SK-N-DZ (cell line): ENCODE measurements around the gene KCNK4. TPM values are rescaled to one million over a fixed set of nuclear protein-coding genes. Genes with fewer than 3 reads are reported as not detected.
"Not testable (repeated sequence)": the region's sequence is repeated elsewhere in the genome, so short reads cannot be mapped to it uniquely, and the experiment has no call there.

Experiments
- DNase-seq: peaks from one replicate; pipeline ENCODE4 v3.0.0-alpha.2; 2015; ENCODE audit warnings: low spot score
- polyA plus RNA-seq, 2 experiments: library from polyadenylated mRNA; depleted of rRNA; stranded (reverse); fragments of >200 nt; gene quantifications; 2 replicates each; pipeline ENCODE4 v1.2.3, GENCODE V29; 2014

KCNK4 gene
- polyA plus RNA-seq (2014; cell fraction: cytosol; rRNA removed), result not detected in 2 replicates
- 0.91 and 1.3 TPM in 2 replicates for polyA plus RNA-seq (2014; cell fraction: nucleus; rRNA removed)

- no peak for DNase-seq
Observed at GRCh38 chr11:64291262-64291751, at the start of gene KCNK4. KCNK4 (plus strand) TSS chr11:64291302; CDS start chr11:64293019, 1,717 bp downstream.

- DNase-seq, result peak; percentile 69
Observed at GRCh38 chr11:64241491-64242374, 49.4 kb upstream of the KCNK4 start.

DNA sequence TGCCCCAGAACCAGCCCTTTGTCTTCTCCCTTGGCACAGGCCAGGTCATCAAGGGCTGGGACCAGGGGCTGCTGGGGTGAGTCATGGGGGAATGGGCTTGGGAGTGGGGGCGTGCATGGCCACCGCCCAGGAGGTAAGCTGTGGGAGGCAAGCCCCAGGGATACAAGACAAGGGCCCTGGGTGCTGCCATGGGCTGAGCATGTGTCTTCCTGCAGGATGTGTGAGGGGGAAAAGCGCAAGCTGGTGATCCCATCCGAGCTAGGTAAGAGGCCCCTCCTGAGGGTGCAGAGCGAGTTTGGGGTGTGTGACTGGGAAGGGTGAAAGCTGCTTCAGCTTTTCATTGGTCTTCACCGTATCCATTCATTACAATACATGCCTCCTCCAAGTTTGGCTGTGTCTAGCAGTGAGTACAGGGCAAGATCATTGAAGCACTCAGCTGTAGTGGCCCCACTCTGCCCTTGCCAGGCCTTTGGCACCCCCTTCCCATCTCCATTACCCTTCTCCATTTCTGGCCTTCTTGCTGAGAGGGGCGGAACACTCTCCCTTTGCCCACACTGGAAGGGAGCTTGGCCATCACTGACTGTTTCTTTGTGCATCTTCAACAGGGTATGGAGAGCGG, 47.8 kb upstream of the KCNK4 start:
- DNase-seq, result no peak

DNA sequence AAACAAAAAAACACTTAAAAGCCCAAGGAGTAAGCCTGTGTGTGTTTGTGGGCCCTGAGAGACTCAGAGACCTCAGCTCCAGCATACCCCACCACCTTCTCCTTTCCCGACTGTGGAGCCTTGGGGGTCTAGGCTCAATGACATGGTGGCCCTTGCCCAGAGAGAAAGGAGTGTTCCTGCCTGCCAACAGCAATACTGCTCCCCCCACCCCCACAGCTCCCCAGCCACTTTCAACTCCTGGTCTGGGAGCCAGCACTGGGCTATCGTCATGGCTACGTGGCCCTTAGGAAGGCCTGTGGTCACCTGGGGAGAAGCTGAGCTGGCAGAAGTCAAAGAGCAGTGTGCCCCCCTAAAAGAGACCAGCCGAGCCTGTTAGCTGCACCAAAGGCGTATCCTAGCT, 47.0 kb upstream of the KCNK4 start:
- no peak for DNase-seq

DNA sequence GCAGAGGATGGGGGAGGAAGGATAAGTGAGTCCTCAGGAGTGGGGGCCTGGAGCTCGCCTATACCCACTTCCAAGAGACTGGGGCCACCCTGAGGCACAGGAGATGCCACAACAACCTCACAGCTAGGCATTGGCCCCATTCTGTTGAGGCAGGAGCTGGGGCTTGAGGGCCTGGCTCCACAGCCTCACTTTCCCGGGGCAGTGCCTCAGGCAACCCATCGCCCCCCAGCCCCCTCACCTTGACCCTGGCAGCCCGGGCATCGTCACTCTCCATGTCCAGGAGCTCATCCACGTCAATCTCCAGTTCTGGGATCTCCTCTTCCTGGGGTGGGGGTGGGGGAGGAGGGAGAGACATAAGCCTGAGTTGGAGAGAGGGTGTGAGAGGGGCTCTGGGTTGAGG, 46.1 kb upstream of the KCNK4 start:
- DNase-seq, result no peak

DNA sequence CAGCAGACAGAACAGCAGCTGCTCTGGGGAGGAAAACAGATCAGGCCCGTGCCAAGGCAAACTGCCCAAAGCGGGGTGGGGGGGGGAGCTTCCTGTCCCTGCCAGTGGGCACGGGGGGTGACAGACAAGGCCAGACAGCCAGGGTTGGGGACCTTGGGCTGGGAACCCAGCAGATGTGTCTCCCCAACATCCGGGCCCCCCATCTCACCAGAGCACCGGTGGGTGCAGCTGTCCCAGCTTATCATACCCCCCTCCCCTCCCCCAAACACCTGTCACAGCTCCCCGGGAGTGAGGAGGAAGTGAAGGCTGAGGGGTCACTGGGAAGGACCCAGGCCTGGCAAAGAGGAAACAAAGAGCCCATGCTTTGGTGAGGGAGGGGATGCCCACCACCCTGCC, 45.7 kb upstream of the KCNK4 start:
- no peak for DNase-seq

GRCh38 chr11:64245797-64246620, 45.1 kb upstream of the KCNK4 start:
- no peak for DNase-seq

DNA sequence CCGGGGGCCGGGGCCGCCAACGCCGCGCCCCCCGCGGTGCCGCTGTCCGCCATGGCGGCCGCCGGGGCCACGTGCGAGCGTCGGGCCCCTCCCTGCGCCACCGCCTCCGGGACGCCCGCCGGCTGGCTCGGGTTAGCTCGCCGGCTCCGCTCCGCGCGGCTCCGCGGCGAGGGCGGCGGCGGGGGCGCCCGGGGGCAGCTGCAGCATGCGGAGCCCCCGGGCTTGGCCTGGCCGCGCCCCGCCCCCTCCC, 44.6 kb upstream of the KCNK4 start:
- DNase-seq, result not testable (repeated sequence)

DNA sequence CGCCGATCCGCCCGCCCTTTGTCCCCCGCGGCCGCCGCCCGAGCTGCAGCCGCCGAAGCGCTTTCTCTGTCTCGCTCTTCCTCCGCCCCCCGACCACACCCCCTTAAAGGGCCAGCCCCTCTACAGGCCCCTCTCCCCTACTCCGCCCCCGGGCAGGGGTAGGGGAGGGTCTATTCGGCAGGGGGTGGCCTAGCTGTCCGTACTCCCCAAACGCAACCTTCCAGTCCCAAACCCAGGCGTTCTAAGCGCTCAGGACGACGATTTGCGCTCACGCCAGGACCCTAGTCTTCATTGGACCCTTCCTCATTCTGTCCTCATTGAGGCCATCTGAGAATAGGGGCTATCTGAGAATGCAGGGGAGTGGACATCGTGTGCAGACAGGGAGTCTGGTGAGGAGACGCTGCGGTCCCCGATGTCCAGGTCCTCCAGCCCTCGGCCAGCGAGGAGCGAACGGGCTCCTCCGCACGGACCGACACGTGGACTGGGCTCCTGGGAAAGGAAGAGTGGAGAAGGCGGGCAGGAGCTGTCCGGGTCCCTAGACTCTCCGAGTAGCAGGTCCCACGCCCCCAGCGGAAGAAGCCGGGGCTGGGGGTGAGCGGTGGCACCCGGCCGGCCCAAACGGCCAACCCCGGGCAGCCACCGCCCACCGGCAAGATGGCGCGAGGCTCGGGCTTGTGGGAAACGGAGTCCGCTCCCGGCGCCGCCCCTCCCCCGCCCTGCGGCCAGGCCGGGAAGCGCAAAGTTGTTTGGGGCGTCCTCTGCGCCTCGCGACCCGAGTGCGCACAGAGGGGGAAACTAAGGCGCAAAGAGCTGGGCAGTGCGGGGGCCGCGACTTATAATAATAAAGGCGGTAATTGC, 44.0 kb upstream of the KCNK4 start, which contains the start of gene PPP1R14B:
Gene PPP1R14B, minus strand, starts transcription at position 73 of the 858 bp plus-strand sequence. CDS start 270 bp downstream, outside the sequence.
- DNase-seq, result peak; percentile 86

DNA sequence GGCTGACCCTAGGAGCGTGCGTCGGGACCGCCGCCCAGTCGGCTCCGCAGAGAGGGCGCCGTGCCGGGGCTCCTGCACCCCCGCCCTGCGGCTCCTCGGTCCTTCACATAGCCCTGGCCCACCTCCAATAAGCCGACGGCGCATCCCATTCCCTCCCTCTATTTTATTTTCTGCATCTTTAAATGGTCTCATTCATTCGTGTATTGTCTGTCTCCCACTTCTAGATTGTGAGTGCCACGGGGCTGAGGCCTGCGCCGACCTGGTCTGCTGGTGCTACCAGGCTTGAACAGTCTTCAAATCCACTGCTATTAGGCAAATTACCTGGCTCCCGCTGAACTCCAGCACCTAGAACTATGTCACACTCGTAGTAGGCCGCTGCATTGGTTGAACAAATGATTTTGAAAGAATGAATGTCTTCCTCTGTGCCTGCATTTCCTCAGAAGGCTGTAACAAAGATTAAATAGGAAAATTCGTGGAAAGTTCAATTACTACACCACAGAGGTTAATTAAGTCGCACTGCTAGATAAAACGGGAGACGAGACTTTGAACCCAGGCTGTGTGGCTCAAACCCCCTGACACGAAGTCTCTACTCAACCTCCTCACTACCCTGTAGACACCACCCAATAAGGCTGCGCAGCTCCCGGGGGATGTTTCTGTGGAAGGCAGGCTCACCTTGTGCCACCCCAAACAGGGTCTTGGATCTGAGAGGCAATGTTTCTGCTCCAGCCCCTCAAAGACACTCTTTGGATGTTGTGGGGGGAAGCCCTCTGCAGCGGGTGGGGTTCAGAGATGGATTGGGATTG, 43.2 kb upstream of the KCNK4 start:
- no peak for DNase-seq

DNA sequence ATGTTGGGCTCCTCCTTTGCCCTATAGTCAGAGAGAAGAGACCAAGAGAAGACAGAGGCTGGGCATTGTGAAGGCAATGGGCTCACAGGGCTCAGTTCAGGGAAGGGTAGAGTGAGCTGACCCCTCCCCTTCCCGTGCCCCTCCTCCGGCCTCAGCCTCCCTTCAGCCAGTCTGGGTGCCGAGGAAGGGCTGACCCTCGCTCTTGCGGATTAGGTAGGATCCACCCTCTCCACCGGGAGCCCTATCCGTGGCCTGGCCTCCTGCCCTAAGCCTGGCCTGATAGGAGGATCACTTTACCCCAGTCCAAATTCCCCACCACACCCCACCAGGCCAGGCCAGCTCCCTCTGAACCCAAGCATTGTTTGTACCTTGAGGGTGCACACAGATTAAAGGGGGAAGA, 42.5 kb upstream of the KCNK4 start:
- DNase-seq, result no peak

GRCh38 chr11:64249038-64249437, 42.1 kb upstream of the KCNK4 start:
- no peak for DNase-seq

GRCh38 chr11:64249563-64250414, 41.3 kb upstream of the KCNK4 start:
- DNase-seq, result no peak

DNA sequence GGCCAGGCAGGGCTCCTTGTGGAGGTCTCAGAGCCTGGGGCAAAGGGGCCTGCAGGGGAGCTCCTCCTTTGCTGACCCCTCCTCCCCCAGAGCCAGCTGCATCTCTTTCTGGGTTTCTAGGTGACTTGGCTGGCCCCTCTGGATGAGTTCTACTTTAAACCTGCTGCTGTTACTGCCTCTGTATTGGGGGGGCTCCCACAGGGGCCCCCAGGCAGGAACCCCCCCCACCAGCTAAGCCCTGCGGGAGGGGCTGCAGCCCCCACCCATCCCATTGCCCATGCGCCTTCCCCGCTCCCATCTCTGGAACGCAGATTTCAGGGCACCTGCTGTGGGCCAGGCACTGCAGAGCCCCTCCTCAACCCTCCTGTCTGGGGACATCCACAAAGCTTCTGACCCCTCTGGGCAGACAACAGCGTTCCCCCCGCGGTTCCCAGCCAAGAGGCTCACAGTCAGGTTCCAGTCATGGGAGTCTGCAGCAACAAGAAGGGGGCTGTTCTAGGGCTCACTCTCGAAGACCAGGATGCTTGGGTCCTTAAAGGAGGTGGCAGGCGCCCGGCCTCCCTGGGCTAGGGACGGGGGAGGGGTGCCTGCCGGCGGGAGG, 40.6 kb upstream of the KCNK4 start:
- DNase-seq, result peak; percentile 54

DNA sequence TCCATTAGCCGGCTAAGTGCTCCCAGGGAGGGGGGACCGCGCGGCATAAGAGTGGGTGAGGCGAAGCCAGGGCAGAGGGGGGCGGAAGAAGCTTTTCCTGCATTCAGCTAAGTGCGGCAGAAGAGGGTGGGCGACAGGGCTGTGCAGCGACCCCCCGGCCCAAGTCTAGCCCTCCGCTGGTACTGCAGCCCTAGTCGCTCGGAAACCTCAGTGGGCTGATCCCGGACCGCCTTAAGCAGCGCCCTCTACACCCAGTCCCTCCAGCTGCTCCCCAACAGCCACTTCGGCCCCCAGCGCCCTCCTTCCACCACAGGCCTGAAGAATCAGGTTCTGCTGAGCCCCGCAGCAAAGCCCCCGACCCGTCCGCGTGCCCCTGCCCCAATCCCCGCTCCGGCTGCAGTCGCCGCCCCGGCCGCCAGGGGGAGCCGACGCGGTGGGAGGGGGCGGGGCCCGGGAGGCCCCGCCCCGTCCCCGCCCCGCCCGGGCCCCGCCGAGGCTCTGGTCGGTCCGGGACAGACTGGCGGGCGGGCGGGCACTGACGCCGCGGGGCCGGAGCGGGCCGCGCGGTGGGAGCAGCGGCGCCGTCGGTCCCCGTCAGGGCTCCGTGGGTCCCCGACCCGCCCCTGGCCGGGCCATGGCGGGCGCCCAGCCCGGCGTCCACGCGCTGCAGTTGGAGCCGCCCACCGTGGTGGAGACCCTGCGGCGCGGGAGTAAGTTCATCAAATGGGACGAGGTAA, 39.9 kb upstream of the KCNK4 start, which contains the start of gene PLCB3:
Gene PLCB3, plus strand, starts transcription at position 515 of the 737 bp plus-strand sequence. Its CDS starts 120 bp downstream, at position 635.
- DNase-seq, result peak; percentile 72

GRCh38 chr11:64251753-64252002, 39.4 kb upstream of the KCNK4 start:
- no peak for DNase-seq

DNA sequence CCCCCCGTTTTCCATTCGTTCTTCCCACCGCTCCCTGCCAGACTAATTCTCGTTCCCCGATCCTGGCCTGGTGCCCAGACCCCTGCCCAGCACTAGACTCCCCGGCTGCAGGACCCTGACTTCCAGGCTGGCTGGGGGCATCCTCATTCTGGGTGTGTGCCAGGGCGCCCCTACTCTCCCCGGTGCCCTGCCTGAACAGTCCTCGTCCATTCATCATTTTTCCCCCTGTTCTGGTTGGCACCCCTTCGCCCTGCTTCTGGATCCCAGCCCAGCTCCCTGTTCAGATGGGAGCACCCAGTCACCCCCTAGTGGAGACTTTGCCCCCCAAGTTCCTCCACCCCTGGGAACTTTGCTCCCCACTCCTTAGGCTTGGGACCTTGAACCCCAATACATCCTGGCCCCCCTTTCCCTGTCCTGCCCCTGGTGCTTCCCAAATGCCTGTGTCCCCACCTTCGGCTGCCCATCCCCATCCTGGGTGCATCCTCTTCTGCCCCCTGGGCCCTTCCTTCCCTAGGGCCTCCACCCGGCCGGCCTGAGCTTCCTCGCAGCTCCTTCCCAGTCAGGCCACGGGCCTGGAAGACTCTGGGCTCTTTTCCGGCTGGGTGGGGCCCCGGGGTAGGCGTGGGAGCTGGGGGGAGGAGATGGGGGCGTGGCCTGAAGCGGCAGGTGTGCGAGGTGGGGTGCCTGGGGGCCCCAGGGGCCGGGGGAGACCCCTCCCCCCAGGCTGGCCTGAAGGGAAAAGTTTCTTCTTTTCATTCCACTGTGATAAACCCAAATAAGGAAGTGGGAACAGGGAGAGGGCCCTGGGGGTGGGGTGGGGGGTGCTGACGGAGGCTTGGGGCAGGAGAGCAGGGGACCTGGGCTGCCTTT, 38.9 kb upstream of the KCNK4 start:
- no peak for DNase-seq
